RWPE2 (cell line): ENCODE measurements around the gene FXYD4.

Source experiments
- ATAC-seq: fragments of 200-7000 bp; cut with Tn5 transposase; 3 replicates; pipeline ENCODE4 v1.9.1; 2021; ENCODE audit warnings: low read depth
- DNase-seq: peaks from one replicate; pipeline ENCODE4 v3.0.0-alpha.2; 2020; ENCODE audit warnings: low spot score
- H3K27ac ChIP-seq: fragments of 450-650 bp; 2 replicates; pipeline ENCODE4 v1.5.1; 2017; ENCODE audit warnings: mild to moderate bottlenecking; ENCODE audit not compliant: poor library complexity, severe bottlenecking
- H3K27me3 ChIP-seq: fragments of 250-450 bp; sonication (Bioruptor Pico); 2 replicates; pipeline ENCODE4 v1.5.1; 2021; ENCODE audit warnings: mild to moderate bottlenecking, moderate library complexity; ENCODE audit not compliant: insufficient read depth, poor library complexity, severe bottlenecking
- H3K36me3 ChIP-seq: fragments of 250-450 bp; sonication (Bioruptor Pico); 2 replicates; pipeline ENCODE4 v1.5.1; 2020; ENCODE audit warnings: low read depth, mild to moderate bottlenecking, moderate library complexity
- H3K4me1 ChIP-seq: fragments of 250-450 bp; sonication (Bioruptor Pico); 2 replicates; pipeline ENCODE4 v1.5.1; 2021; ENCODE audit warnings: mild to moderate bottlenecking, moderate library complexity; ENCODE audit not compliant: insufficient read depth, poor library complexity, severe bottlenecking
- H3K4me3 ChIP-seq: fragments of 250-450 bp; sonication (Bioruptor Pico); 2 replicates; pipeline ENCODE4 v1.5.1; 2021; ENCODE audit warnings: mild to moderate bottlenecking, moderate library complexity; ENCODE audit not compliant: severe bottlenecking
- H3K9me3 ChIP-seq: fragments of 250-450 bp; sonication (Bioruptor Pico); 2 replicates; pipeline ENCODE4 v1.5.1; 2021; ENCODE audit warnings: mild to moderate bottlenecking, moderate library complexity; ENCODE audit not compliant: severe bottlenecking
- TF ChIP-seq, protein P1 (sequence below): fragments of 450-650 bp; IDR thresholded peaks from one replicate; pipeline ENCODE4 v1.5.1; 2017; ENCODE audit warnings: mild to moderate bottlenecking, moderate library complexity; ENCODE audit not compliant: poor library complexity, severe bottlenecking

FXYD4 gene

DNA sequence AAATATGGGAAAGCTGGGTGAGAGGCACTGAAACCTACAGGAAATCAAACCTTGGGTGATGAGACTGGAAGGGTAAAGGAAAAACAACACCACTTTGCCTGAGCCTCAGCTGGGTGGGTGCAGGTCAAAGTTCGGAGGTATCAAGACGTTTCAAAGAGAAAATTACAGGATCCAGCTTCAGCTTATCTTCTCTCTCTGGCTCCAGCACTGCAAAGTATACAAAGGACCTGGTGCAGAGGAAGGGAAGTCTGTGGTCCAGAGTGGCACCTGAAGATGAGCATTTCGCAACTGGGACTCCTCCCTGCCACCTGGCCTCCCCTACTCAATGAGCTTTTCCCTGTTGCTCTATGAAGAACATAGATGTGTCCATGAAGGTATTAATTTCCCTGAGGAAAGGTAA is 6.4 kb upstream of the FXYD4 start:
- DNase-seq (no peak), ATAC-seq (no peak)
- no peaks in the 10 kb centered on the region for H3K9me3 ChIP-seq
- no peak overlapping the region for H3K4me3 ChIP-seq
- H3K27me3 ChIP-seq = no peaks in the 10 kb centered on the region
- H3K27ac ChIP-seq = no peak overlapping the region
- no peaks in the 10 kb centered on the region for H3K4me1 ChIP-seq
- TF ChIP-seq, protein P1, sequence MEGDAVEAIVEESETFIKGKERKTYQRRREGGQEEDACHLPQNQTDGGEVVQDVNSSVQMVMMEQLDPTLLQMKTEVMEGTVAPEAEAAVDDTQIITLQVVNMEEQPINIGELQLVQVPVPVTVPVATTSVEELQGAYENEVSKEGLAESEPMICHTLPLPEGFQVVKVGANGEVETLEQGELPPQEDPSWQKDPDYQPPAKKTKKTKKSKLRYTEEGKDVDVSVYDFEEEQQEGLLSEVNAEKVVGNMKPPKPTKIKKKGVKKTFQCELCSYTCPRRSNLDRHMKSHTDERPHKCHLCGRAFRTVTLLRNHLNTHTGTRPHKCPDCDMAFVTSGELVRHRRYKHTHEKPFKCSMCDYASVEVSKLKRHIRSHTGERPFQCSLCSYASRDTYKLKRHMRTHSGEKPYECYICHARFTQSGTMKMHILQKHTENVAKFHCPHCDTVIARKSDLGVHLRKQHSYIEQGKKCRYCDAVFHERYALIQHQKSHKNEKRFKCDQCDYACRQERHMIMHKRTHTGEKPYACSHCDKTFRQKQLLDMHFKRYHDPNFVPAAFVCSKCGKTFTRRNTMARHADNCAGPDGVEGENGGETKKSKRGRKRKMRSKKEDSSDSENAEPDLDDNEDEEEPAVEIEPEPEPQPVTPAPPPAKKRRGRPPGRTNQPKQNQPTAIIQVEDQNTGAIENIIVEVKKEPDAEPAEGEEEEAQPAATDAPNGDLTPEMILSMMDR = no peak
- H3K36me3 ChIP-seq = no peaks in the 10 kb centered on the region

DNA sequence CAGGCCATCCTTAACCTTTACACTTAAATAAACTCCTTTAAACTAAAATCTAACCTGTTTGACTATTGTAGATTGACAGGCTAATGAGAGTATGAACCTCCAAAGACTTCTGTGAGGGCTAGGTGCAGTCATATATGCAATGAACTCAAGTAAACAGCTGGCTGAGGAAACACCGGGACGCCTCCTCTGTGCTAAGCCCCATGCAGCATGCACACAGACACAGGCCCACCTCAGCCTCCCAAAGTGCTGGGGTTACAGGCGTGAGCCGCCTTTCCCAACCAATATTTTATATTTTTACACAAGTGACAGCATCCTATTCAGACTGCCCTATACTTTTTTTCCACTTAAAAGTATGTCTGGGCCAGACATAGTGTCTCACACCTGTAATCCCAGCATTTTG is 1.5 kb upstream of the FXYD4 start:
- Histone ChIP-seq H3K4me1 (no peaks in the 10 kb centered on the region), H3K27ac (no peak overlapping the region)
- TF ChIP-seq, protein P1 = no peak

DNA sequence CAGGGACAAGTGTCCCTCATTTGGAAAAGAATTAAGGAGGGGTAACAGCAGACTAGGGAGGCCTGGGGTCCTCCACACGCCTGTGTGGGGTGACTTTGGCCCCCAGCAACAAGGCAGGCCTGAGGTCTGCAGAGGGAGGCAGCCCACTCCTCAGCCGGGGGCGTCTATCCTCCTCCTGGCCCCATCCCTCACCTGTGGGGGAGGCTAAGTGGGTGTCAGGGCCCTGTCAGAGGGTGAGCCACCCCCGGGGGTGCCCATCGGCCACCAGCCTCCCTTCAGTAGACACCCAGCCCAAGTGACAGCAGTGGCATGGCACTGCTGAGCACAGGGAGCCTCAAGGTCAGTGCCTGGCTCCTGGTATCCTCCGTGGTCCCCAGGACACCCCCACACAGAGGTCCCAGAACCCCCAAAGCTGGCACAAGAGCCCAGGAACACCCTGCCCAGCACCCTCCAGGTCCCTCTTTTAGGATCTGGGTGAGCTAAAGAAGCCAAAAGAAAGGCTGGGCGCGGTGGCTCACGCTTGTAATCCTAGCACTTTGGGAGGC is 693 bp upstream of the FXYD4 start:
- Histone ChIP-seq H3K36me3 (no peaks in the 10 kb centered on the region), H3K27me3 (no peaks in the 10 kb centered on the region), H3K4me3 (no peak overlapping the region), H3K9me3 (no peaks in the 10 kb centered on the region), H3K4me1 (no peaks in the 10 kb centered on the region), H3K27ac (no peak overlapping the region)
- TF ChIP-seq, protein P1 = no peak
- no peak for ATAC-seq
- no peak for DNase-seq

More for the DNA sequence above, 1.5 kb upstream of the FXYD4 start:
- Histone ChIP-seq H3K36me3 (no peaks in the 10 kb centered on the region), H3K4me3 (no peak overlapping the region), H3K9me3 (no peaks in the 10 kb centered on the region), H3K27me3 (no peaks in the 10 kb centered on the region)
- no peak for DNase-seq
- no peak for ATAC-seq

DNA sequence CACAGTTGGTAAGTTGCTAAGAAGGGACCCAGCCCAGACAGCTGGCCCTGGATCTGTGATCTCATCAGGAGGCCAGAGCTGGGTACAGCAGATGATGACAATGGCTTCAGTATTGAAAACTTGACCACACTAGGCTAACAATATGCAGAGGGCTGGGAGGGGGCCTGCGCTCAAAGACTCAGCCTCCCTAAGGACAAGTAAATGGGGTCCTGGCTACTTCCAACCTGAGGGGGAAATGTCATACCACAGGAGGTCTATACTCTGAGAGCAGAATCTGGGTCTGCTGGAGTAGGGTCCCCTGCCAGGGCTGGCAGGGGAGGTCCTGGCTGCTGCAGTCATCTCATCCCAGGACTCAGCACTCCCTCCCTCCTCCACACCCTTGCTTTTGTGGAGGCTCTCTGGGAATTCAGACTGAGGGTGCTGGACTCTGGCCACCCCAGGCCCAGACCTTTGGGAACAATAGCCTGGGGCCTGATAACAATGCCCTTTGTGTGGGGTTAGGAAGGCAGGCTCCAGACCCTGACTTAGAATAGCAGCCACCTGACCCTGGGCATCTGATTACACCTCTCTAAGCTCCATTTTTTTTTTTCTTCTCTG is 1.4 kb downstream of the FXYD4 start:
- DNase-seq = no peak
- Histone ChIP-seq H3K4me3 (no peak overlapping the region), H3K27ac (no peak overlapping the region), H3K27me3 (no peaks in the 10 kb centered on the region), H3K36me3 (no peaks in the 10 kb centered on the region), H3K4me1 (no peaks in the 10 kb centered on the region), H3K9me3 (no peaks in the 10 kb centered on the region)
- no peak for ATAC-seq
- TF ChIP-seq, protein P1 = no peak

DNA sequence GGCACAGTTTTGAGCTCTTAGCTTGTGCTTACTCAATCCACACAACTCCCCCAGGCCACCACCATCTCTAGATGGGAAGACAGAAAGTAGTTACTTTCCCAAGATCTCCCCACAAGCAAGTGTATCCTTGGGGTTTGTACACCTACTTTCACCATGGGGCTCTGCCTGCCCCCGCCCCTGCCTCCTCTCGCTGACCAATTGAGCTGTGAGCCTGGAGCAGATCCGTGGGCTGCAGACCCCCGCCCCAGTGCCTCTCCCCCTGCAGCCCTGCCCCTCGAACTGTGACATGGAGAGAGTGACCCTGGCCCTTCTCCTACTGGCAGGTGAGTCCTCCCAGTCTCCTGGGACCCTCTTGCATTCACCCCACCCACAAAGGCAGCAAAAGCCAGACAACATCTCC is 2.0 kb downstream of the FXYD4 start:
- H3K36me3 ChIP-seq = no peaks in the 10 kb centered on the region
- H3K27me3 ChIP-seq = no peaks in the 10 kb centered on the region
- H3K4me1 ChIP-seq = no peaks in the 10 kb centered on the region
- TF ChIP-seq, protein P1 = no peak
- H3K4me3 ChIP-seq = no peak overlapping the region
- H3K27ac ChIP-seq = no peak overlapping the region
- ATAC-seq (no peak), DNase-seq (no peak)
- no peaks in the 10 kb centered on the region for H3K9me3 ChIP-seq
